OCI-LY1 (cell line): ENCODE measurements around the gene PIGU.

Experiments
- H2AFZ ChIP-seq: fragments of 200-600 bp; sonication (generic), shearing (Covaris generic); 2 replicates; pipeline ENCODE4 v1.6.0; 2014; ENCODE audit warnings: antibody characterized with exemption, mild to moderate bottlenecking, low read length
- H3F3A ChIP-seq: fragments of 200-600 bp; sonication (generic), shearing (Covaris generic); 2 replicates; pipeline ENCODE4 v1.6.0; 2014; ENCODE audit warnings: mild to moderate bottlenecking, antibody characterized with exemption, low read length, moderate library complexity; ENCODE audit not compliant: insufficient read depth
- H3K27ac ChIP-seq: fragments of 200-600 bp; sonication (generic); 2 replicates; pipeline ENCODE4 v1.5.1; 2014; ENCODE audit warnings: low read length, mixed run types, mild to moderate bottlenecking, low read depth; ENCODE audit not compliant: poor library complexity, severe bottlenecking
- H3K27me3 ChIP-seq: fragments of 200-600 bp; sonication (generic); 2 replicates; pipeline ENCODE4 v1.6.0; 2014; ENCODE audit warnings: antibody characterized with exemption, mild to moderate bottlenecking, low read length, moderate library complexity; ENCODE audit not compliant: insufficient read depth
- H3K36me3 ChIP-seq: fragments of 200-600 bp; sonication (generic); 2 replicates; pipeline ENCODE4 v1.6.1; 2014; ENCODE audit warnings: mild to moderate bottlenecking, antibody characterized with exemption, low read length, moderate library complexity, mixed read lengths; ENCODE audit not compliant: insufficient read depth
- H3K4me1 ChIP-seq: fragments of 200-600 bp; sonication (generic); 2 replicates; pipeline ENCODE4 v1.5.1; 2014; ENCODE audit warnings: mild to moderate bottlenecking, low read length, moderate library complexity; ENCODE audit not compliant: insufficient read depth, severe bottlenecking
- H3K4me2 ChIP-seq: fragments of 200-600 bp; sonication (generic), shearing (Covaris generic); 2 replicates; pipeline ENCODE4 v1.6.1; 2014; ENCODE audit warnings: low read length
- H3K4me3 ChIP-seq: fragments of 200-600 bp; sonication (generic); 2 replicates; pipeline ENCODE4 v1.5.1; 2014; ENCODE audit warnings: low read length, low read depth, mild to moderate bottlenecking, mixed read lengths; ENCODE audit not compliant: poor library complexity, severe bottlenecking
- H3K79me2 ChIP-seq: fragments of 200-600 bp; shearing (Covaris generic); 2 replicates; pipeline ENCODE4 v1.6.1; 2016; ENCODE audit warnings: mixed run types, low read length, mixed read lengths; ENCODE audit not compliant: insufficient read depth
- H3K9ac ChIP-seq: fragments of 200-600 bp; sonication (generic), shearing (Covaris generic); 2 replicates; pipeline ENCODE4 v1.6.1; 2014; ENCODE audit warnings: mild to moderate bottlenecking, low read length, mixed read lengths
- H3K9me2 ChIP-seq: fragments of 200-600 bp; sonication (generic), shearing (Covaris generic); 2 replicates; pipeline ENCODE4 v1.6.1; 2014; ENCODE audit warnings: low read depth, mild to moderate bottlenecking, low read length, mixed read lengths
- H3K9me3 ChIP-seq: fragments of 200-600 bp; shearing (Covaris generic); 2 replicates; pipeline ENCODE4 v1.6.1; 2014; ENCODE audit warnings: low read length, mixed read lengths
- H4K20me1 ChIP-seq: fragments of 200-600 bp; sonication (generic), shearing (Covaris generic); 2 replicates; pipeline ENCODE4 v1.6.0; 2016; ENCODE audit warnings: mild to moderate bottlenecking, low read length; ENCODE audit not compliant: insufficient read depth
- EZH2 ChIP-seq: fragments of 200-600 bp; sonication (generic), shearing (Covaris generic); IDR thresholded peaks from 2 replicates; pipeline ENCODE4 v1.8.0; 2017; ENCODE audit warnings: borderline replicate concordance, mixed run types, mild to moderate bottlenecking, antibody characterized with exemption, low read length, moderate library complexity, mixed read lengths
- TF ChIP-seq, protein P1 (sequence below): fragments of 200-600 bp; sonication (generic), shearing (Covaris generic); IDR thresholded peaks from 2 replicates; pipeline ENCODE4 v1.5.1; 2017; ENCODE audit warnings: mild to moderate bottlenecking, antibody characterized with exemption, low read length, moderate library complexity, mixed read lengths

PIGU gene

DNA sequence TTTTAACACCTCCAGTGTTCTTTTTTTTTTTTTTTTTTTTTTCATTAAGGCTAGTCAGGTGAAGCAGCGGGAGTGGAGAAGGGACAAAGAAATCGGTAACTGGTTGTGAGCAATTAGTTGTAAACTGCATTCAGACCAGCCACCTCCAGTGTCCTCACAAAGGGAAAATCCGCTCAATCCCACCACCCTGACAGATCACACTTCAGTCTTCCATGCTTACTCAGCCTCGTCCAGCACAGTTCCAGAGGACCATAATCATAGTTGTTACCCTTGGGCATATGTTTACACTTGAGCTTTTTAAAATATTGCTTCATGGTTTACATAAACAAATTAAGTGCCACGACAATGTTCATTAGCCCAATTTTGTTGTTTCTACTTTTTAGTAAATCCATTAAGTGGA, 150.4 kb downstream of the PIGU start:
- H4K20me1 ChIP-seq = no peaks in the 10 kb centered on the region
- no peaks in the 10 kb centered on the region for H3F3A ChIP-seq
- no peak overlapping the region for H2AFZ ChIP-seq
- H3K9me3 ChIP-seq = no peaks in the 10 kb centered on the region
- no peaks in the 10 kb centered on the region for H3K27me3 ChIP-seq
- H3K36me3 ChIP-seq = peaks cover 43% of the 10 kb centered on the region
- H3K4me1 ChIP-seq = peaks cover 15% of the 10 kb centered on the region
- H3K79me2 ChIP-seq = peaks cover 14% of the 10 kb centered on the region; the same call in 1 of the 2 replicates
- H3K4me3 ChIP-seq = no peak overlapping the region
- H3K9me2 ChIP-seq = no peaks in the 10 kb centered on the region
- H3K9ac ChIP-seq = no peak overlapping the region
- TF ChIP-seq EZH2 = no peak
- TF ChIP-seq, protein P1, sequence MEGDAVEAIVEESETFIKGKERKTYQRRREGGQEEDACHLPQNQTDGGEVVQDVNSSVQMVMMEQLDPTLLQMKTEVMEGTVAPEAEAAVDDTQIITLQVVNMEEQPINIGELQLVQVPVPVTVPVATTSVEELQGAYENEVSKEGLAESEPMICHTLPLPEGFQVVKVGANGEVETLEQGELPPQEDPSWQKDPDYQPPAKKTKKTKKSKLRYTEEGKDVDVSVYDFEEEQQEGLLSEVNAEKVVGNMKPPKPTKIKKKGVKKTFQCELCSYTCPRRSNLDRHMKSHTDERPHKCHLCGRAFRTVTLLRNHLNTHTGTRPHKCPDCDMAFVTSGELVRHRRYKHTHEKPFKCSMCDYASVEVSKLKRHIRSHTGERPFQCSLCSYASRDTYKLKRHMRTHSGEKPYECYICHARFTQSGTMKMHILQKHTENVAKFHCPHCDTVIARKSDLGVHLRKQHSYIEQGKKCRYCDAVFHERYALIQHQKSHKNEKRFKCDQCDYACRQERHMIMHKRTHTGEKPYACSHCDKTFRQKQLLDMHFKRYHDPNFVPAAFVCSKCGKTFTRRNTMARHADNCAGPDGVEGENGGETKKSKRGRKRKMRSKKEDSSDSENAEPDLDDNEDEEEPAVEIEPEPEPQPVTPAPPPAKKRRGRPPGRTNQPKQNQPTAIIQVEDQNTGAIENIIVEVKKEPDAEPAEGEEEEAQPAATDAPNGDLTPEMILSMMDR = no peak
- H3K4me2 ChIP-seq = no peak overlapping the region
- no peak overlapping the region for H3K27ac ChIP-seq

DNA sequence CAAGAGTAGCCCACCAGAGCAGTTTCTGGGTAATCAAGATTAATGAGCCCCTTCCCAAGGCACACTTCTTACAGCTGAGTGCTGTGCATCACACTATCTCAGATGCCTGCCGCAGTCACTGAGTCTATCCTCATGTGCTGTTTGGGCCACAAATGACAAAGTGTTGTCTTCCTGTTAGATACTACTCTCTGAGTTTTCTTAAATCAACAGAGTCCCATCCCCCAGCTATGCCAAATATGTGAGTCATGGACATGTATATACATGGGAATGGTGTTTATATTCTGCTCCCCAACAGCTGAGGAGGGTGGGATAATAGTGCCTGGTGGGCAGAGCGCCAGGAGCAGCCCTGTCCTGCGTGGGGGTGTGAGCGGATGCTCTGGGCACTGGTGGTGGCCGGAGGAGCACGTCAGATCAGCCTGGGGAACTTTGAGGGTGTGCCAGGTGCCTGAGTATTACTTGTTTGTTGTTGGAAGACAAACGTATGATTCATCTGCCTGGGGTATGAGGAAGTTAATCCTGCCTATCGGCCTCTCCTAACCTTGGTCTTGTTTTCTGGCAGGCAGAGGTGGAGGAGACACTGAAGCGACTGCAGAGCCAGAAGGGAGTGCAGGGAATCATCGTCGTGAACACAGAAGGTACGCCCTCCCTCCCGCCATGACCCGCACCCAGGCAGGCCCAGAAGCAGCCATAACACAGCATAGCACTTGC, 151.0 kb downstream of the PIGU start:
- peaks cover 18% of the 10 kb centered on the region; the same call in 1 of the 2 replicates for H3K79me2 ChIP-seq
- no peak overlapping the region for H3K9ac ChIP-seq

DNA sequence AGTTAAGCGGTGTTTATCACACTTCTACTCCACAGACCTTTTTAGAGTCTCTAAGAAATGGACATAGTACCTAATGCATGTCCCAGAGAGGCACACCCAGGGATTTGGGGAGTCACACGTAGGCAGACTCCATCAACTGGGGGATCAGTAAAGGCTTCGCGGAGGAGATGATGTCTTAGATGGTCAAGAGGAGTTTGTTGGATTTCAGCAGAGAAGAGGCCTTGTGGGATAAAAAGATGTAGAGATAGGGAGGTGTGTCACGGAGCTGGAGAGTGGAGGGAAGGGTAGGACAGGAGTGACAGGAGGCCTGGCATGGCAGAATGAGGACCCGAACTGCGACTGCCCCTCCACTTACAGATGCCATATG, 151.6 kb downstream of the PIGU start:
- Histone ChIP-seq H3K27ac (no peak overlapping the region), H3K9me3 (no peaks in the 10 kb centered on the region), H3K79me2 (peaks cover 18% of the 10 kb centered on the region; the same call in 1 of the 2 replicates), H3K36me3 (peaks cover 37% of the 10 kb centered on the region), H3K9ac (no peak overlapping the region), H3K9me2 (no peaks in the 10 kb centered on the region), H3F3A (no peaks in the 10 kb centered on the region), H2AFZ (no peak overlapping the region), H4K20me1 (no peaks in the 10 kb centered on the region), H3K27me3 (no peaks in the 10 kb centered on the region), H3K4me2 (no peak overlapping the region), H3K4me3 (no peak overlapping the region), H3K4me1 (peaks cover 15% of the 10 kb centered on the region)
- TF ChIP-seq EZH2 = no peak
- TF ChIP-seq, protein P1 = no peak

More for the DNA sequence above, 151.0 kb downstream of the PIGU start:
- TF ChIP-seq EZH2 = no peak
- TF ChIP-seq, protein P1 = no peak
- Histone ChIP-seq H3K27me3 (no peaks in the 10 kb centered on the region), H3K9me2 (no peaks in the 10 kb centered on the region), H3K27ac (no peak overlapping the region), H3K4me1 (peaks cover 15% of the 10 kb centered on the region), H3K36me3 (peaks cover 42% of the 10 kb centered on the region), H4K20me1 (no peaks in the 10 kb centered on the region), H3K4me3 (no peak overlapping the region), H3K4me2 (no peak overlapping the region), H2AFZ (no peak overlapping the region), H3K9me3 (no peaks in the 10 kb centered on the region), H3F3A (no peaks in the 10 kb centered on the region)
